DND-41 (cell line): ENCODE data around the gene KRT5.

Experiments
- EZH2 ChIP-seq: IDR thresholded peaks from 3 replicates; pipeline ENCODE4 v1.6.1; 2012; ENCODE audit warnings: borderline replicate concordance, low read depth, mild to moderate bottlenecking, moderate library complexity, low read length, inconsistent platforms; ENCODE audit not compliant: severe bottlenecking
- TF ChIP-seq, protein P1 (sequence below): IDR thresholded peaks from 2 replicates; pipeline ENCODE4 v1.5.1; 2012; ENCODE audit warnings: borderline replicate concordance, low read length, moderate library complexity, mild to moderate bottlenecking; ENCODE audit not compliant: poor library complexity, severe bottlenecking; ENCODE audit errors: extremely low read depth

DNA sequence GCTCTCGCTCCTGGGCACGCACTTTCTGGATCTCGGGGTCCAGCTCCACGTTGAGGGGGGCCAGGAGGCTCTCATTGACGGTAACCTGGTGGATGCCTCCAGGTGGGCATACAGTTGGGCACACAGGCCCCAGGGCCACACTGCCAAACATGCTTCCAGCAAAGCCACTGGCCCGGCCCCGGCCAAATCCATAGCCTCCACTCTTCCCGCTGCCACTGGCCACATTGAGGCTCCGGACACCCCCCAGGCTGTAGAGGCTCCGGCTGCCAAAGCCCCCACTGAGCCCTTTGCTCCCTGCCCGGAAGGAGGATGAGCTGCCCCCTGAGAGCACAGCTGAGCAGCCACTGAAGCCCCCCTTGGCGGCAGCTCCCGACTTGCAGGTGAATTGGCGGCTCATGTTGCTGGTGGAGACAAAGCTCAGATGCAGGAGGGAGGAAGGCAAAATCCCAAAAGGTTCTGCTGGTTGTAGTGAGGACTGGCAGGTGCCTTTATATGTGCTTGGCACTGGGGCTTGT, 32.5 kb upstream of the KRT5 start, which contains the start of gene KRT71:
- TF ChIP-seq, protein P1, sequence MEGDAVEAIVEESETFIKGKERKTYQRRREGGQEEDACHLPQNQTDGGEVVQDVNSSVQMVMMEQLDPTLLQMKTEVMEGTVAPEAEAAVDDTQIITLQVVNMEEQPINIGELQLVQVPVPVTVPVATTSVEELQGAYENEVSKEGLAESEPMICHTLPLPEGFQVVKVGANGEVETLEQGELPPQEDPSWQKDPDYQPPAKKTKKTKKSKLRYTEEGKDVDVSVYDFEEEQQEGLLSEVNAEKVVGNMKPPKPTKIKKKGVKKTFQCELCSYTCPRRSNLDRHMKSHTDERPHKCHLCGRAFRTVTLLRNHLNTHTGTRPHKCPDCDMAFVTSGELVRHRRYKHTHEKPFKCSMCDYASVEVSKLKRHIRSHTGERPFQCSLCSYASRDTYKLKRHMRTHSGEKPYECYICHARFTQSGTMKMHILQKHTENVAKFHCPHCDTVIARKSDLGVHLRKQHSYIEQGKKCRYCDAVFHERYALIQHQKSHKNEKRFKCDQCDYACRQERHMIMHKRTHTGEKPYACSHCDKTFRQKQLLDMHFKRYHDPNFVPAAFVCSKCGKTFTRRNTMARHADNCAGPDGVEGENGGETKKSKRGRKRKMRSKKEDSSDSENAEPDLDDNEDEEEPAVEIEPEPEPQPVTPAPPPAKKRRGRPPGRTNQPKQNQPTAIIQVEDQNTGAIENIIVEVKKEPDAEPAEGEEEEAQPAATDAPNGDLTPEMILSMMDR = no peak
- no peak for TF ChIP-seq EZH2
